Trophoblast cell (in vitro differentiated cells and primary cell): ENCODE measurements around the gene PLPP6.
A peak's percentile ranks its signal among the peaks of the same experiment; 100 is the strongest.

ENCODE experiments used
- DNase-seq, 2 donors: peaks; one replicate each; pipeline ENCODE4 v3.0.0-alpha.2; 2016
- H2AFZ ChIP-seq: 2 replicates; pipeline ENCODE4 v1.6.1; 2013; ENCODE audit warnings: low read length, moderate library complexity, mild to moderate bottlenecking; ENCODE audit not compliant: insufficient read depth, poor library complexity
- H2AK5ac ChIP-seq: 2 replicates; pipeline ENCODE4 v1.6.1; 2013; ENCODE audit warnings: mild to moderate bottlenecking, low read length
- H2BK120ac ChIP-seq: 2 replicates; pipeline ENCODE4 v1.6.1; 2013; ENCODE audit warnings: low read length, mild to moderate bottlenecking, moderate library complexity; ENCODE audit not compliant: insufficient read depth, poor library complexity
- H2BK12ac ChIP-seq: 2 replicates; pipeline ENCODE4 v1.6.1; 2013; ENCODE audit warnings: mild to moderate bottlenecking, low read length, moderate library complexity
- H2BK5ac ChIP-seq: 2 replicates; pipeline ENCODE4 v1.6.1; 2013; ENCODE audit warnings: low read length, low read depth, moderate library complexity, mild to moderate bottlenecking; ENCODE audit not compliant: poor library complexity
- H3K14ac ChIP-seq: 2 replicates; pipeline ENCODE4 v1.6.1; 2013; ENCODE audit warnings: mild to moderate bottlenecking, low read length
- H3K18ac ChIP-seq: 2 replicates; pipeline ENCODE4 v1.6.1; 2013; ENCODE audit warnings: mild to moderate bottlenecking, low read length
- H3K23ac ChIP-seq: 2 replicates; pipeline ENCODE4 v1.6.1; 2013; ENCODE audit warnings: low read length
- H3K27ac ChIP-seq: 2 replicates; pipeline ENCODE4 v1.5.1; 2013; ENCODE audit warnings: low read depth, mild to moderate bottlenecking, inconsistent platforms, low read length, moderate library complexity
- H3K27me3 ChIP-seq: 2 replicates; pipeline ENCODE4 v1.6.1; 2013; ENCODE audit warnings: inconsistent platforms, mild to moderate bottlenecking, low read length, moderate library complexity; ENCODE audit not compliant: insufficient read depth
- H3K36me3 ChIP-seq, 2 experiments: 1 replicate in 1 of 2; 2 replicates in 1 of 2; pipeline ENCODE4 v1.6.1; 2013; ENCODE audit warnings: low read length in 2 of 2, mild to moderate bottlenecking in 2 of 2, moderate library complexity in 1 of 2; ENCODE audit not compliant: insufficient read depth in 2 of 2, control insufficient read depth in 1 of 2
- H3K4ac ChIP-seq: 2 replicates; pipeline ENCODE4 v1.6.1; 2013; ENCODE audit warnings: low read depth, mild to moderate bottlenecking, low read length, moderate library complexity
- H3K4me1 ChIP-seq, 2 experiments: 1 replicate in 1 of 2; 2 replicates in 1 of 2; pipeline ENCODE4 v1.6.1; 2013; ENCODE audit warnings: low read length in 2 of 2, mild to moderate bottlenecking in 2 of 2, moderate library complexity in 1 of 2; ENCODE audit not compliant: insufficient read depth in 2 of 2, control insufficient read depth in 1 of 2
- H3K4me2 ChIP-seq: 2 replicates; pipeline ENCODE4 v1.6.1; 2013; ENCODE audit warnings: inconsistent platforms, mild to moderate bottlenecking, low read length, moderate library complexity
- H3K4me3 ChIP-seq: 2 replicates; pipeline ENCODE4 v1.5.1; 2013; ENCODE audit warnings: mild to moderate bottlenecking, low read depth, low read length, inconsistent platforms
- H3K79me1 ChIP-seq: one replicate; pipeline ENCODE4 v1.6.1; 2013; ENCODE audit warnings: low read length
- H3K79me2 ChIP-seq: 2 replicates; pipeline ENCODE4 v1.6.1; 2013; ENCODE audit warnings: low read length, mild to moderate bottlenecking; ENCODE audit not compliant: control insufficient read depth, insufficient read depth, poor library complexity
- H3K9ac ChIP-seq: 2 replicates; pipeline ENCODE4 v1.6.1; 2013; ENCODE audit warnings: mild to moderate bottlenecking, low read length
- H3K9me3 ChIP-seq: 2 replicates; pipeline ENCODE4 v1.6.1; 2013; ENCODE audit warnings: low read depth, mild to moderate bottlenecking, control low read depth, inconsistent platforms, low read length; ENCODE audit not compliant: insufficient read depth
- H4K12ac ChIP-seq: 2 replicates; pipeline ENCODE4 v1.6.1; 2013; ENCODE audit warnings: low read depth, mild to moderate bottlenecking, low read length, moderate library complexity
- H4K8ac ChIP-seq: 2 replicates; pipeline ENCODE4 v1.6.1; 2013; ENCODE audit warnings: low read depth, mild to moderate bottlenecking, low read length, moderate library complexity
- H4K91ac ChIP-seq: one replicate; pipeline ENCODE4 v1.6.1; 2013; ENCODE audit warnings: low read depth, mild to moderate bottlenecking, low read length, moderate library complexity
- WGBS: extraction: QIAGEN DNeasy Blood & Tissue Kit; methylation state at CpG from one replicate; pipeline ENCODE4 v1.1.7; 2013; ENCODE audit warnings: missing lambda C conversion rate; ENCODE audit not compliant: insufficient read length, insufficient coverage; ENCODE audit errors: extremely low coverage; 5-methylcytosine and 5-hydroxymethylcytosine counted together

PLPP6 gene

GRCh38 chr9:4689687-4690104, 27.6 kb downstream of the PLPP6 start:
- no peak overlapping the region for H3K9ac ChIP-seq
- peak; percentile 82 to 85 for DNase-seq
- no CpG with 5 or more reads among the region's 1 CpG for WGBS

GRCh38 chr9:4690144-4690543, 28.1 kb downstream of the PLPP6 start:
- no peak for DNase-seq
- Histone ChIP-seq H3K79me1 (no peaks in the 10 kb centered on the region), H3K27me3 (no peaks in the 10 kb centered on the region), H3K9ac (no peak overlapping the region), H2BK5ac (no peak overlapping the region), H3K14ac (no peak overlapping the region), H4K91ac (no peak overlapping the region), H3K4me1 (no peaks in the 10 kb centered on the region), H2AFZ (no peak overlapping the region), H3K27ac (no peak overlapping the region), H3K36me3 (peaks cover 5 to 11% of the 10 kb centered on the region in 2 experiments), H3K18ac (no peak overlapping the region), H2BK120ac (no peak overlapping the region), H3K79me2 (no peaks in the 10 kb centered on the region), H3K4me2 (no peak overlapping the region), H3K4ac (no peak overlapping the region), H3K4me3 (no peak overlapping the region), H3K9me3 (no peaks in the 10 kb centered on the region), H4K8ac (no peak overlapping the region), H2AK5ac (no peak overlapping the region), H3K23ac (no peak overlapping the region), H4K12ac (no peak overlapping the region), H2BK12ac (no peak overlapping the region)
- WGBS, result no CpG with 5 or more reads among the region's 4 CpGs

More at GRCh38 chr9:4689687-4690104, 27.6 kb downstream of the PLPP6 start:
- no peak overlapping the region for H3K27ac ChIP-seq
- no peak overlapping the region for H2BK12ac ChIP-seq
- no peaks in the 10 kb centered on the region for H3K27me3 ChIP-seq
- no peak overlapping the region for H4K91ac ChIP-seq
- H3K4me3 ChIP-seq, result no peak overlapping the region
- no peak overlapping the region for H2AK5ac ChIP-seq
- no peak overlapping the region for H4K12ac ChIP-seq
- H2BK5ac ChIP-seq, result no peak overlapping the region
- peaks cover 8 to 10% of the 10 kb centered on the region in 2 experiments for H3K36me3 ChIP-seq
- H3K4ac ChIP-seq, result no peak overlapping the region
- H3K4me1 ChIP-seq, result no peaks in the 10 kb centered on the region
- no peaks in the 10 kb centered on the region for H3K79me2 ChIP-seq
- no peak overlapping the region for H2BK120ac ChIP-seq
- no peak overlapping the region for H3K23ac ChIP-seq
- H3K4me2 ChIP-seq, result peak overlapping the region; percentile 24
- no peaks in the 10 kb centered on the region for H3K9me3 ChIP-seq
- H3K79me1 ChIP-seq, result no peaks in the 10 kb centered on the region
- no peak overlapping the region for H3K18ac ChIP-seq
- no peak overlapping the region for H2AFZ ChIP-seq
- no peak overlapping the region for H4K8ac ChIP-seq
- H3K14ac ChIP-seq, result no peak overlapping the region

GRCh38 chr9:4691795-4692194, 29.7 kb downstream of the PLPP6 start:
- Histone ChIP-seq H3K79me1 (no peaks in the 10 kb centered on the region), H3K4me1 (no peaks in the 10 kb centered on the region), H3K36me3 (peaks cover 4 to 8% of the 10 kb centered on the region in 2 experiments), H3K23ac (no peak overlapping the region), H3K27me3 (no peaks in the 10 kb centered on the region), H4K91ac (no peak overlapping the region), H3K4ac (no peak overlapping the region), H2BK120ac (no peak overlapping the region), H2AFZ (no peak overlapping the region), H3K4me3 (no peak overlapping the region), H3K9me3 (no peaks in the 10 kb centered on the region), H3K9ac (no peak overlapping the region), H3K14ac (no peak overlapping the region), H2AK5ac (no peak overlapping the region), H4K8ac (no peak overlapping the region), H2BK12ac (no peak overlapping the region), H3K27ac (no peak overlapping the region), H3K79me2 (no peaks in the 10 kb centered on the region), H4K12ac (no peak overlapping the region), H3K18ac (no peak overlapping the region), H2BK5ac (no peak overlapping the region), H3K4me2 (no peak overlapping the region)
- no CpG with 5 or more reads among the region's 3 CpGs for WGBS
- DNase-seq, result no peak

GRCh38 chr9:4700091-4700490, 38.0 kb downstream of the PLPP6 start:
- H3K18ac ChIP-seq, result no peak overlapping the region
- H3K4me1 ChIP-seq, result no peaks in the 10 kb centered on the region
- no peaks in the 10 kb centered on the region for H3K79me1 ChIP-seq
- no peak overlapping the region for H4K91ac ChIP-seq
- no peak overlapping the region for H3K4me2 ChIP-seq
- no peak overlapping the region for H2AK5ac ChIP-seq
- no peak overlapping the region for H3K4ac ChIP-seq
- no peak overlapping the region for H2BK12ac ChIP-seq
- no peak overlapping the region for H2AFZ ChIP-seq
- H3K27ac ChIP-seq, result no peak overlapping the region
- WGBS, result no CpG with 5 or more reads among the region's 3 CpGs
- H2BK120ac ChIP-seq, result no peak overlapping the region
- no peak overlapping the region for H4K12ac ChIP-seq
- H3K36me3 ChIP-seq, result peaks cover 2 to 4% of the 10 kb centered on the region in 2 experiments
- H2BK5ac ChIP-seq, result no peak overlapping the region
- DNase-seq, result no peak
- H3K27me3 ChIP-seq, result no peaks in the 10 kb centered on the region
- H3K9me3 ChIP-seq, result no peaks in the 10 kb centered on the region
- no peak overlapping the region for H4K8ac ChIP-seq
- H3K4me3 ChIP-seq, result no peak overlapping the region
- H3K14ac ChIP-seq, result no peak overlapping the region
- H3K23ac ChIP-seq, result no peak overlapping the region
- no peak overlapping the region for H3K9ac ChIP-seq
- no peaks in the 10 kb centered on the region for H3K79me2 ChIP-seq
